Lower lobe of right lung (tissue), 2 donors: ENCODE measurements around the gene CLEC4A. TPM values are rescaled to one million over a fixed set of nuclear protein-coding genes. Genes with fewer than 3 reads are reported as not detected.
"Not testable (repeated sequence)": the region's sequence is repeated elsewhere in the genome, so short reads cannot be mapped to it uniquely, and the experiment has no call there.

ENCODE experiments used
- ATAC-seq, 2 donors: fragments of 200-7000 bp; cut with Tn5 transposase; one replicate each; pipeline ENCODE4 v1.9.1; 2020 to 2022; ENCODE audit warnings: mild to moderate bottlenecking in 2 of 2, moderate library complexity in 2 of 2
- DNase-seq: peaks from one replicate; pipeline ENCODE4 v3.0.0-alpha.2; 2020
- H3K27ac ChIP-seq: fragments of 200-600 bp; one replicate; pipeline ENCODE4 v1.8.0; 2022
- H3K27me3 ChIP-seq: fragments of 200-600 bp; one replicate; pipeline ENCODE4 v1.8.0; 2022; ENCODE audit warnings: low read depth
- H3K36me3 ChIP-seq: fragments of 200-600 bp; one replicate; pipeline ENCODE4 v1.8.0; 2022; ENCODE audit warnings: mild to moderate bottlenecking
- H3K4me1 ChIP-seq: fragments of 200-600 bp; one replicate; pipeline ENCODE4 v1.8.0; 2022
- H3K4me3 ChIP-seq: fragments of 200-600 bp; one replicate; pipeline ENCODE4 v1.8.0; 2022; ENCODE audit warnings: mild to moderate bottlenecking
- H3K9me3 ChIP-seq: fragments of 200-600 bp; one replicate; pipeline ENCODE4 v1.8.0; 2022
- intact Hi-C: fragments of 100-400 bp; cut with DNase I; formaldehyde crosslinking; loops from one replicate; pipeline ENCODE4 v1.11.0; 2022
- total RNA-seq: library from RNA; stranded (reverse); fragmentation: NEBNext Ultra II Directional; extraction: Animal tissue kit (Norgen Biotek cat#: 25700); gene quantifications from one replicate; pipeline ENCODE4 v1.2.1, GENCODE V29; 2021
- TF ChIP-seq, protein P1 (sequence below): fragments of 200-600 bp; IDR thresholded peaks from one replicate; pipeline ENCODE4 v1.8.0; 2022; ENCODE audit warnings: antibody characterized with exemption, mild to moderate bottlenecking
- donor health status: DM: no; HTN: yes; CAD: no; lungs with severe emphysema.

The CLEC4A gene
- total RNA-seq, 1 donor from 2014 or later: 14.1 TPM

- Histone ChIP-seq H3K27me3 (no peaks in the 10 kb centered on the region), H3K9me3 (no peaks in the 10 kb centered on the region), H3K27ac (no peak overlapping the region), H3K36me3 (no peaks in the 10 kb centered on the region), H3K4me3 (no peak overlapping the region), H3K4me1 (no peaks in the 10 kb centered on the region)
- ATAC-seq: peak; percentile 83 to 84
- TF ChIP-seq, protein P1, sequence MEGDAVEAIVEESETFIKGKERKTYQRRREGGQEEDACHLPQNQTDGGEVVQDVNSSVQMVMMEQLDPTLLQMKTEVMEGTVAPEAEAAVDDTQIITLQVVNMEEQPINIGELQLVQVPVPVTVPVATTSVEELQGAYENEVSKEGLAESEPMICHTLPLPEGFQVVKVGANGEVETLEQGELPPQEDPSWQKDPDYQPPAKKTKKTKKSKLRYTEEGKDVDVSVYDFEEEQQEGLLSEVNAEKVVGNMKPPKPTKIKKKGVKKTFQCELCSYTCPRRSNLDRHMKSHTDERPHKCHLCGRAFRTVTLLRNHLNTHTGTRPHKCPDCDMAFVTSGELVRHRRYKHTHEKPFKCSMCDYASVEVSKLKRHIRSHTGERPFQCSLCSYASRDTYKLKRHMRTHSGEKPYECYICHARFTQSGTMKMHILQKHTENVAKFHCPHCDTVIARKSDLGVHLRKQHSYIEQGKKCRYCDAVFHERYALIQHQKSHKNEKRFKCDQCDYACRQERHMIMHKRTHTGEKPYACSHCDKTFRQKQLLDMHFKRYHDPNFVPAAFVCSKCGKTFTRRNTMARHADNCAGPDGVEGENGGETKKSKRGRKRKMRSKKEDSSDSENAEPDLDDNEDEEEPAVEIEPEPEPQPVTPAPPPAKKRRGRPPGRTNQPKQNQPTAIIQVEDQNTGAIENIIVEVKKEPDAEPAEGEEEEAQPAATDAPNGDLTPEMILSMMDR: peak; percentile 96
- intact Hi-C loops: no loop called here
- peak; percentile 77 for DNase-seq
Observed at GRCh38 chr12:8108808-8109398, 14.5 kb upstream of the CLEC4A start.

GRCh38 chr12:8113117-8113516 lies 10.3 kb upstream of the CLEC4A start:
- H3K27me3 ChIP-seq, DNase-seq, ATAC-seq, H3K4me1 ChIP-seq, H3K4me3 ChIP-seq, H3K9me3 ChIP-seq, H3K36me3 ChIP-seq, intact Hi-C loops, H3K27ac ChIP-seq: not testable (repeated sequence)

DNA sequence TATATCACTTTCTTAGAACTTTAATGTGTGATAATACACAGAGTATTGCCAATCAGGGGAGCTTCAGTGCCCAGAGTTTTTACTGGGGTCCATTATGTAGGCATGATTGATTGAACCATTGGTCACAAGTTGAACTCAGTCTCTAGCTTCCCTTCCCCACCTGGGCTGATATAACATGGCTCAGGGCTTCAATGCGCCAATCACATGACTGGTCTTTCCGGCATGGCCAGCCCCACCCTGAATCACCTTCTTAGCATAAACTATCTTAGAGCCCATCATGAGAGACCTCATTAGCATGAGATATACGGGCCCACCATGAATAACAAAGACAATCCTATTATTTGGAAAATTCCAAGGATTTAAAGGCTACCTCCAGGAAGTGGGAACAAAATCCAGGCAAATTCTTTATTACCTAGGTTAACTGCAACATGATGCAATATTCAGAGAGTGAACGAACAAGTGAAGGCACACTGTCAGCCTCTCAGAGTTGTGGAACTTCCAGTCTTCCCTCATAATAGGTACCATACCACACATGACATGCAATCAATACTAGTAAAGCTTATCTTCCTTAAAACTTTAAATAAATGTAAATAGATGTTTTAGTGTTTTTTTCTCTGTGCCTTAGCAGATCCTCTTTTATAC lies 3.2 kb upstream of the CLEC4A start:
- no peaks in the 10 kb centered on the region for H3K27me3 ChIP-seq
- no peaks in the 10 kb centered on the region for H3K9me3 ChIP-seq
- H3K27ac ChIP-seq: no peak overlapping the region
- H3K36me3 ChIP-seq: peaks cover 5% of the 10 kb centered on the region
- ATAC-seq (no peak), DNase-seq (no peak)
- TF ChIP-seq, protein P1: no peak
- intact Hi-C loops: no loop called here
- H3K4me3 ChIP-seq: no peak overlapping the region
- no peaks in the 10 kb centered on the region for H3K4me1 ChIP-seq

GRCh38 chr12:8127138-8127537 lies 3.7 kb downstream of the CLEC4A start:
- intact Hi-C loops: no loop called here
- Histone ChIP-seq H3K36me3 (peaks cover 4% of the 10 kb centered on the region), H3K4me3 (no peak overlapping the region), H3K4me1 (no peaks in the 10 kb centered on the region), H3K9me3 (no peaks in the 10 kb centered on the region), H3K27me3 (no peaks in the 10 kb centered on the region), H3K27ac (no peak overlapping the region)
- DNase-seq (no peak), ATAC-seq (peak in 1 of 2 donors; percentile 21)
- TF ChIP-seq, protein P1: no peak

DNA sequence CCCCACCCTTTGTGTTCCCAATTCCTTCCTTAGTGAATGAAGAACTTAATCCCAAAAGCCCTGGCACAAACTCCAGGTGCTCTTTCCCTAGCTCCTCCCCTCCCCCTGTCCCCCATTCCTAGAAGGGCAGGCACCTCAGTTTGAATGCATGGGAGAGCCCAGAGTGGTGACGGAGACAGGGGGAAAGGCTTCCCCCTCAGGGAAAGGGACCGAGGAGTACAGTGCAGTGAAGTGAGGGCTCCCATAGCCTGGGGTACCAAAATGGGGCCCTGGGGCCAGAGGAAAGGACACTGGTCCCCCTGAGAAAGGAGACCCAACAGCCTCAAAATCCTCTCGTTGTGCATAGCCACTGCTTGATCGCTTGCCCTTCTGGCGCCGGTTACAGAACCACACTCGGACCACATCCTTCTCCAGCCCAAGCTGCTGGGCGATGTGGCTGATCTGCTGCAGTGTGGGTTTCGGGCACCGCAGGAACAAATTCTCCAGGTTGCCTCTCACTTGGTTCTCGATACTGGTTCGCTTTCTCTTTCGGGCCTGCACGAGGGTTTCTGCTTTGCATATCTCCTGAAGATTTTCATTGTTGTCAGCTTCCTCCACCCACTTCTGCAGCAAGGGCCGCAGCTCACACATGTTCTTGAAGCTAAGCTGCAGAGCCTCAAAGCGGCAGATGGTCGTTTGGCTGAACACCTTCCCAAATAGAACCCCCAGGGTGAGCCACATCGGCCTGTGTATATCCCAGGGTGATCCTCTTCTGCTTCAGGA lies 10.4 kb downstream of the CLEC4A start:
- H3K27me3 ChIP-seq, H3K4me3 ChIP-seq, H3K9me3 ChIP-seq, H3K4me1 ChIP-seq, DNase-seq, H3K27ac ChIP-seq, ATAC-seq, intact Hi-C loops: not testable (repeated sequence)
- peaks cover 20% of the 10 kb centered on the region for H3K36me3 ChIP-seq

DNA sequence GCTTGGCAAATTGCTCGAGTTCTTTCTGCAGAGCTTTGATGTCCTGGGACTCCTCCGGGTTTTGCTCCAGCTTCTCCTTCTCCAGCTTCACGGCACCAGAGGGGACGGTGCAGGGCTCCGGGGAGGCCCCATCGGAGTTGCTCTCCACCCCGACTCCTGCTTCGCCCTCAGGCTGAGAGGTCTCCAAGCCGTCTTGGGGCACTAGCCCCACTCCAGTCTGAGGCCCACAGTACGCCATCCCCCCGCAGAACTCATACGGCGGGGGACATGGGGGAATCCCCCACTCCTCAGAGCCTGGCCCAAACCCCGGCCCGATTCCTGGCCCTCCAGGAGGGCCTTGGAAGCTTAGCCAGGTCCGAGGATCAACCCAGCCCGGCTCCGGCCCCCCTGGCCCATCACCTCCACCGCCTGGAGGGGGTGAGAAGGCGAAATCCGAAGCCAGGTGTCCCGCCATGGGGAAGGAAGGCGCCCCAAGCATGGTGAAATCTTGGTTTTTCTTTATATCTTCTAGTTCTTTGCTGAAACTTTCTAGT lies 11.0 kb downstream of the CLEC4A start:
- intact Hi-C loops, H3K9me3 ChIP-seq, ATAC-seq, DNase-seq, H3K4me1 ChIP-seq, H3K4me3 ChIP-seq, H3K27me3 ChIP-seq, H3K27ac ChIP-seq: not testable (repeated sequence)
- peaks cover 20% of the 10 kb centered on the region for H3K36me3 ChIP-seq

DNA sequence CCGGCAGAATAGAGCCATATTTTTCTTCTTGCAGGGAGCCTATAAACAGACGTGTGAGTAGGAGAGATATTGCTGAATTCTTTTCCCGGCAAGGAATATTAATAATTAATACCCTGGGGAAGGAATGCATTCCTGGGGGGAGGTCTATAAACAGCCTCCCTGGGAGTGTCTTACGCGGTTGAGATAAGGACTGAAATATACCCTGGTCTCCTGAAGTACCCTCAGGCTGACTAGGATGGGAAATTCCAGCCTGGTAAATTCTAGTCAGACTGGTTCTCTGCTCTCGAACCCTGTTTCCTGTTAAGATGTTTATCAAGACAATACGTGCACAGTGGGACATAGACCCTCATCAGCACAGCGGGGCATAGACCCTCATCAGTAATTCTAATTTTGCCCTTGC lies 18.2 kb downstream of the CLEC4A start:
- H3K4me1 ChIP-seq, DNase-seq, H3K27ac ChIP-seq, H3K9me3 ChIP-seq, ATAC-seq, H3K4me3 ChIP-seq, H3K27me3 ChIP-seq, intact Hi-C loops: not testable (repeated sequence)
- H3K36me3 ChIP-seq: peaks cover 16% of the 10 kb centered on the region
